WI38 (cell line): ENCODE data around the gene CCNYL1.
"Not testable (repeated sequence)": the region's sequence is repeated elsewhere in the genome, so short reads cannot be mapped to it uniquely, and the experiment has no call there.

ENCODE experiments used
- H3K4me3 ChIP-seq: 2 replicates; pipeline ENCODE4 v1.5.1; 2011; ENCODE audit warnings: low read depth, mild to moderate bottlenecking, control low read depth, low read length
- TF ChIP-seq, protein P1 (sequence below): IDR thresholded peaks from 2 replicates; pipeline ENCODE4 v1.5.1; 2012; ENCODE audit warnings: low read depth, mild to moderate bottlenecking, control low read depth, low read length

The CCNYL1 gene

DNA sequence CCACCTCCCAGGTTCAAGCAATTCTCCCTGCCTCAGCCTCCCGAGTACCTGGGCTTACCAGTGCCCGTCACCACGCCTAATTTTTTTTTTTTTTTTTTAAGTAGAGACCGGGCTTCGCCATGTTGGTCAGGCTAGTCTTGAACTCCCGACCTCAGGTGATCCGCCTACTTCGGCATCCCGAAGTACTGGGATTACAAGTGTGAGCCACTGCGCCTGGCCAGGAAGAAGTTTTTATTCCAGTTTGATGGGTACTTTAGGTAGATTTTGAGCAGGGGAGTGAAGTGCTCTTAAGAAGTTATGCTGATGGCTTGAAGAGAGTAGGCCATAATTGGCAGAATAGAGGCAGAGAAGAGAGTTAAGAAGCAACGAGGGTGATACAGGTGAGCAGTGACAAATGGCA lies 33.0 kb downstream of the CCNYL1 start:
- TF ChIP-seq, protein P1, sequence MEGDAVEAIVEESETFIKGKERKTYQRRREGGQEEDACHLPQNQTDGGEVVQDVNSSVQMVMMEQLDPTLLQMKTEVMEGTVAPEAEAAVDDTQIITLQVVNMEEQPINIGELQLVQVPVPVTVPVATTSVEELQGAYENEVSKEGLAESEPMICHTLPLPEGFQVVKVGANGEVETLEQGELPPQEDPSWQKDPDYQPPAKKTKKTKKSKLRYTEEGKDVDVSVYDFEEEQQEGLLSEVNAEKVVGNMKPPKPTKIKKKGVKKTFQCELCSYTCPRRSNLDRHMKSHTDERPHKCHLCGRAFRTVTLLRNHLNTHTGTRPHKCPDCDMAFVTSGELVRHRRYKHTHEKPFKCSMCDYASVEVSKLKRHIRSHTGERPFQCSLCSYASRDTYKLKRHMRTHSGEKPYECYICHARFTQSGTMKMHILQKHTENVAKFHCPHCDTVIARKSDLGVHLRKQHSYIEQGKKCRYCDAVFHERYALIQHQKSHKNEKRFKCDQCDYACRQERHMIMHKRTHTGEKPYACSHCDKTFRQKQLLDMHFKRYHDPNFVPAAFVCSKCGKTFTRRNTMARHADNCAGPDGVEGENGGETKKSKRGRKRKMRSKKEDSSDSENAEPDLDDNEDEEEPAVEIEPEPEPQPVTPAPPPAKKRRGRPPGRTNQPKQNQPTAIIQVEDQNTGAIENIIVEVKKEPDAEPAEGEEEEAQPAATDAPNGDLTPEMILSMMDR: no peak

DNA sequence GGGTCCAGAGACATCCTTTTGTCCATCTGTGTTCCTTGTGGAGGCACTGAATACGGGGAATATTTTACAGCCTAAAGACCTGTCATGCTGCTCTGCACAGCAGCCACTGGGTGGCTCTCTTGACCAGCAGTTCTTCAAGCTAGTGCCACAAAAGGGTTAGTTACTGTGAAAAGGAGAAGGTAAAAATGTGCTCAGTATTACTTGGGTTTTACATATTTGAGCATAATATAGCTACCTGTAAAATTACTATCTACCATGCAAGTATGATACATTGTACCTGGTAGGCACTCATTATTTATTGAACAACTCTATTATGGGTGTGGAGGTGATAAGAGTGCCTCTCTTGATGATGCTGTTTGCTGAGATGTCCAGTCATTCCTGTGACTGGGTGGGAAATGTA lies 34.7 kb downstream of the CCNYL1 start:
- TF ChIP-seq, protein P1: peak; percentile 91

More for the DNA sequence above, 33.0 kb downstream of the CCNYL1 start:
- H3K4me3 ChIP-seq: no peak overlapping the region

GRCh38 chr2:207747653-207748560 lies 36.5 kb downstream of the CCNYL1 start:
- TF ChIP-seq, protein P1: no peak
- no peak overlapping the region for H3K4me3 ChIP-seq

More for the DNA sequence above, 34.7 kb downstream of the CCNYL1 start:
- no peak overlapping the region for H3K4me3 ChIP-seq

DNA sequence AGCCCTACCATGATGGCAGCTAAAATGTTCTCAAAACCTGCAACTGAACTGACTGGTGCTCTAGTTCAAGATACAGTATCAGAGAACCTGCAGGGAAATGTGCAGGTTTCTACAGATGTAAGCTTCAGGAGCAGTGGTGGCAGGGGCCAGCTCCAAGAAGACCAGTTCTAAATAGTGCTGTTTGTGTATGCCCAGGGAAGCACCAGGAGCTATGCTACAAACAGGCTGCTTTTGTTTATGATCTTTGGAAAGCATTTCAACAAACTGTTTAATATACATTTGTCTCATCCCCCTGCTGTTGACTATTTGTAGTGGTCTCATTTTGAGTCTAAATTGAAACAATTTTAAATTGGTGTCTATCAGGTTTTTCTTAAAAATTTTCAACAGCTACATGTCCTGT lies 37.6 kb downstream of the CCNYL1 start:
- H3K4me3 ChIP-seq: no peak overlapping the region
- TF ChIP-seq, protein P1: no peak

GRCh38 chr2:207749873-207750272 lies 38.4 kb downstream of the CCNYL1 start:
- TF ChIP-seq, protein P1: no peak
- no peak overlapping the region for H3K4me3 ChIP-seq

DNA sequence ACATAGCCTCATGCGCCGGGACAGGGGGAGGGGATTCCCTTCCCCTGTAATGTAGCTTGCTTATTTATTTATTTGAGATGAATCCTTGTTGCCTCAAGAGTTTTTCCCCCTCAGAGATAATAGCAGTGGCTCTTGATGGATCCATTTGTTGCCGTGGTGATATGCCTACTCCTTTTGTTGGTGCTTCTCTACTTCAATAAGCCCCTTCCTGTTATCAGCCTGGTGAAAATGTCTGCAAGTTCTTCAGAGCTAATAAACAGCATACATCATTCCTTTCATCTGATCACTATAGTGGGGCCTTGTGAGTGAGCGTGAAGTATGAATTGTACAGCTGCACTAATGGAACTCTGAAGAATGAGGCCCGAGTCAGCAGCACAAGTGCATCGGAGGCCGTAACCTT lies 38.9 kb downstream of the CCNYL1 start:
- no peak overlapping the region for H3K4me3 ChIP-seq
- TF ChIP-seq, protein P1: no peak

DNA sequence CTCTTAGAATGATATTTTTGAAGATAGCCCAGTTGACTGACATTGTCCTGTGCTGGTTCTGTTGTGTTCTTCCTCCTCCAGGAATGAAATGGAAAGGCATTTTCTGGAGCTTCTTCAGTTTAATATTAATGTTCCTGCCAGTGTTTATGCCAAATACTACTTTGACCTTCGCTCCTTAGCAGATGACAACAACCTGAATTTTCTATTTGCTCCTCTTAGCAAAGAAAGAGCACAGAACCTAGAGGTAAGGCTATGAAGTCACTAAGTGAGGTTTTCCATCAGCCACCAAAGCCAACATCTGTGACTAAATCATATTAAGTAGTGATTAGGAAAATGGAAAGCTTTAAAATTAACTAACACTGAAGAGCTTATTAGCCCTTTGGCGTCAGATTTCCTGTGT lies 39.4 kb downstream of the CCNYL1 start:
- TF ChIP-seq, protein P1: no peak
- no peak overlapping the region for H3K4me3 ChIP-seq

GRCh38 chr2:207753688-207754087 lies 42.2 kb downstream of the CCNYL1 start:
- H3K4me3 ChIP-seq: not testable (repeated sequence)
